Adrenal gland (tissue), 12 donors: ENCODE results near the gene IRF4. TPM values are rescaled to one million over a fixed set of nuclear protein-coding genes. Genes with fewer than 3 reads are reported as not detected.

ENCODE experiments used
- DNase-seq, 7 donors: peaks; one replicate each; pipeline ENCODE4 v3.0.0-alpha.2; 2019 to 2020
- H3K27ac ChIP-seq, 5 donors: fragments of 200-600 bp; sonication (generic) in 4 of 5; 1 replicate in 3 of 5; 2 replicates in 2 of 5; pipeline versions ENCODE4 v1.5.1 to v1.8.0; 2016 to 2020; ENCODE audit warnings: mild to moderate bottlenecking in 1 of 5
- H3K27me3 ChIP-seq: fragments of 200-600 bp; 2 replicates; pipeline ENCODE4 v1.8.0; 2021
- H3K36me3 ChIP-seq, 2 donors: fragments of 200-600 bp; replicated peaks in 1 of 2; 1 replicate in 1 of 2; 2 replicates in 1 of 2; pipeline versions ENCODE4 v1.5.1 to v1.8.0; 2018 to 2022
- H3K4me1 ChIP-seq, 2 donors: fragments of 200-600 bp; replicated peaks in 1 of 2; 1 replicate in 1 of 2; 2 replicates in 1 of 2; pipeline versions ENCODE4 v1.5.1 to v1.8.0; 2018 to 2021
- H3K4me3 ChIP-seq, 4 donors: fragments of 200-600 bp; sonication (generic) in 3 of 4; one replicate each; pipeline ENCODE4 v1.5.1; 2016 to 2018
- H3K9me3 ChIP-seq, 3 donors: fragments of 200-600 bp; sonication (generic) in 1 of 3; replicated peaks in 1 of 3; 1 replicate in 2 of 3; 2 replicates in 1 of 3; pipeline versions ENCODE4 v1.5.1 to v1.8.0; 2016 to 2021
- POLR2A ChIP-seq, 2 donors: fragments of 450-650 bp; IDR thresholded peaks; one replicate each; pipeline ENCODE4 v1.6.1; 2017; ENCODE audit warnings: antibody characterized with exemption in 2 of 2, mild to moderate bottlenecking in 2 of 2, moderate library complexity in 1 of 2
- WGBS, 4 donors: extraction: QIAGEN DNeasy Blood & Tissue Kit in 2 of 4; methylation state at CpG; one replicate each; pipeline versions ENCODE4 v1.1.5 to v1.1.7; 2013 to 2017; 5-methylcytosine and 5-hydroxymethylcytosine counted together
- intact Hi-C, 2 donors: fragments of 100-400 bp; cut with DNase I; formaldehyde crosslinking; loops; one replicate each; pipeline versions ENCODE4 v1.14.1 to v1.15.0; 2022 to 2023
- polyA plus RNA-seq, 3 donors: library from polyadenylated mRNA; stranded (reverse); fragments of 200-250 nt in 2 of 3; fragments of 350-450 nt in 1 of 3; fragmentation: Illumina TruSeq in 1 of 3; extraction: RNeasy Lipid Tissue Mini Kit (QIAGEN cat#74804) in 1 of 3; gene quantifications; one replicate each; pipeline ENCODE4 v1.2.3, GENCODE V29; 2013 to 2014
- total RNA-seq, 9 donors: library from RNA; depleted of rRNA in 4 of 9; stranded (reverse); fragments of >200 nt in 4 of 9; fragments of 120-200 nt in 1 of 9; fragmentation: NEBNext Ultra II Directional in 1 of 9; extraction: Animal tissue kit (Norgen Biotek cat#: 25700) in 1 of 9; gene quantifications; one replicate each; pipeline versions ENCODE4 v1.1.0 to v1.2.4, GENCODE V29; 2013 to 2023
- TF ChIP-seq, protein P1 (sequence below), 6 experiments: fragments of 450-650 bp in 4 of 6; fragments of 200-600 bp in 2 of 6; sonication (generic) in 1 of 6; IDR thresholded peaks; 1 replicate in 5 of 6; 2 replicates in 1 of 6; pipeline versions ENCODE4 v1.5.1 to v1.8.0; 2016 to 2021; ENCODE audit warnings: antibody characterized with exemption in 6 of 6, mild to moderate bottlenecking in 2 of 6, moderate library complexity in 1 of 6
- donor health status: healthy with polysubstance abuse.
- donor health status: Bipolar disorder and iron deficiency.
- donor health status: DM: yes; HTN: yes; CAD: no.
- donor health status: DM: no; HTN: no; CAD: no.
- donor health status: DM: no; HTN: no; CAD: no.
- donor health status: DM: yes; HTN: yes; CAD: no.

The IRF4 gene
- total and polyA plus RNA-seq, 12 donors: 0.06 to 1.5 (median 0.48) TPM; not detected in 1

GRCh38 chr6:409370-409972, 17.9 kb downstream of the IRF4 start:
- Histone ChIP-seq H3K9me3 (no peaks in the 10 kb centered on the region), H3K36me3 (no peaks in the 10 kb centered on the region), H3K4me3 (no peak overlapping the region), H3K27me3 (no peaks in the 10 kb centered on the region), H3K4me1 (no peaks in the 10 kb centered on the region), H3K27ac (no peak overlapping the region)
- DNase-seq: no peak
- intact Hi-C loops: loop anchor here in 1 of 2 donors (5.0 kb wide), 1 partner anchor 222 kb away; no protein-coding TSS in a partner anchor
- TF ChIP-seq POLR2A (IDR thresholded peaks at IDR 0.05): no peak
- TF ChIP-seq, protein P1, sequence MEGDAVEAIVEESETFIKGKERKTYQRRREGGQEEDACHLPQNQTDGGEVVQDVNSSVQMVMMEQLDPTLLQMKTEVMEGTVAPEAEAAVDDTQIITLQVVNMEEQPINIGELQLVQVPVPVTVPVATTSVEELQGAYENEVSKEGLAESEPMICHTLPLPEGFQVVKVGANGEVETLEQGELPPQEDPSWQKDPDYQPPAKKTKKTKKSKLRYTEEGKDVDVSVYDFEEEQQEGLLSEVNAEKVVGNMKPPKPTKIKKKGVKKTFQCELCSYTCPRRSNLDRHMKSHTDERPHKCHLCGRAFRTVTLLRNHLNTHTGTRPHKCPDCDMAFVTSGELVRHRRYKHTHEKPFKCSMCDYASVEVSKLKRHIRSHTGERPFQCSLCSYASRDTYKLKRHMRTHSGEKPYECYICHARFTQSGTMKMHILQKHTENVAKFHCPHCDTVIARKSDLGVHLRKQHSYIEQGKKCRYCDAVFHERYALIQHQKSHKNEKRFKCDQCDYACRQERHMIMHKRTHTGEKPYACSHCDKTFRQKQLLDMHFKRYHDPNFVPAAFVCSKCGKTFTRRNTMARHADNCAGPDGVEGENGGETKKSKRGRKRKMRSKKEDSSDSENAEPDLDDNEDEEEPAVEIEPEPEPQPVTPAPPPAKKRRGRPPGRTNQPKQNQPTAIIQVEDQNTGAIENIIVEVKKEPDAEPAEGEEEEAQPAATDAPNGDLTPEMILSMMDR (IDR thresholded peaks at IDR 0.05): no peak
- 81 to 94% (median 86%) methylated on average over 4 of the region's 4 CpGs for WGBS, 4 donors

- TF ChIP-seq, protein P1 (IDR thresholded peaks at IDR 0.05): no peak
- no peak for TF ChIP-seq POLR2A (IDR thresholded peaks at IDR 0.05)
- H3K36me3 ChIP-seq: no peaks in the 10 kb centered on the region
- intact Hi-C loops: no loop called here
- no peak overlapping the region for H3K4me3 ChIP-seq
- H3K4me1 ChIP-seq: no peaks in the 10 kb centered on the region
- no peak overlapping the region for H3K27ac ChIP-seq
- no peak for DNase-seq
- H3K9me3 ChIP-seq: no peaks in the 10 kb centered on the region
- H3K27me3 ChIP-seq: no peaks in the 10 kb centered on the region
- WGBS, 4 donors: 79 to 83% (median 80%) methylated on average over 15 of the region's 15 CpGs
Measured at GRCh38 chr6:410555-411395, 19.2 kb downstream of the IRF4 start.

DNA sequence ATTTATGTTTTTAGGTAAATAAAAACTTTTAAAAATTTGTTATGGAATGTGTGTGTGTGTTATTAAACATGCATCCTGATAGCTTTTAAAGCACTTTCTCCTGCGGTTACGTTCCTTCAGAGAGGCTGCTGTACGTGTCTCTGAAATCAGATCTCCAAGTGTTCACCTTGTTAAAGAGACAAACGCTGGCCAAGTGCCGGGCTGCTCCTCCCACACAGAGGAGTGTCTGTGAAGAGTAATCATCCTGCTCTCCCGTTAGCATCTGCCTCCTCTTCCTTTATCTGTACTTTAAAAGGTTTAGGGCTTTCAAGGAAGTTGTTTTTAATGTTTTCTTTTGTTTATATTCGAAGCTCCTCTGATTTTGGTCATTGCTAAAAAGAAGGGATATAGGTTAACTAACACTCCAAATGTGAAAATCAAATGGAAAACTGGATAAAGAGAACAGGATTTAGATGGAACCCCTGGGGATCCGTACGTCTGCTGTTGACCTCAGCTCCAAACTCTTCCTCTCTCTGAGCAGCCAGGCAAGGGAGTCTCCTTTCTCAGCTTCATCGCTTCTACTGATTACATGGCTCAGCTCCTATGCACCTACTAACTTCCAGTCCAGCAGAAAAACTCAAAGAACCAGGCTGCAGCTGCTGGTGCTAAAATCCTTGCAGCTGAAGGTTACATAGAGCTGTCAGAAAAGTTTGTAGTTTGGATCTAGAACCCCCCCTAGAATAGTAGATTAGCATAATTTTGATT, 20.0 kb downstream of the IRF4 start:
- DNase-seq: no peak
- no peak overlapping the region for H3K27ac ChIP-seq
- TF ChIP-seq POLR2A (IDR thresholded peaks at IDR 0.05): no peak
- TF ChIP-seq, protein P1 (IDR thresholded peaks at IDR 0.05): no peak
- no peak overlapping the region for H3K4me3 ChIP-seq
- no peaks in the 10 kb centered on the region for H3K36me3 ChIP-seq
- no peaks in the 10 kb centered on the region for H3K4me1 ChIP-seq
- no peaks in the 10 kb centered on the region for H3K27me3 ChIP-seq
- intact Hi-C loops: no loop called here
- no peaks in the 10 kb centered on the region for H3K9me3 ChIP-seq
- WGBS, 4 donors: 28 to 35% (median 31%) methylated on average over 10 of the region's 10 CpGs
